C4-2B (cell line): ENCODE measurements around the gene COL4A4.

ENCODE experiments used
- CTCF ChIP-seq: fragments of 450-650 bp; conservative IDR thresholded peaks from 2 replicates; pipeline ENCODE4 v1.5.1; 2017; ENCODE audit warnings: mild to moderate bottlenecking
- ZFX ChIP-seq: fragments of 450-650 bp; IDR thresholded peaks from 2 replicates; pipeline ENCODE4 v1.6.1; 2017

GRCh38 chr2:227117852-227118251 lies 46.2 kb downstream of the COL4A4 start:
- no peak for TF ChIP-seq CTCF
- no peak for TF ChIP-seq ZFX
